ENCODE results near the gene ZDHHC3. TPM values are rescaled to one million over a fixed set of nuclear protein-coding genes. Genes with fewer than 3 reads are reported as not detected.
A peak's percentile ranks its signal among the peaks of the same experiment; 100 is the strongest.

ZDHHC3 gene
- total RNA-seq, 8 experiments from 2014 or later = 23.3 to 56.6 (median 40.1) TPM

GRCh38 chr3:44970926-44971490, 5.0 kb downstream of the ZDHHC3 start:
- in situ Hi-C loops (cut with MboI; ENCODE audit: low pct_unique_long_range_greater_than_20kb in 2 of 9, low sequenced_read_pairs in 9 of 9, unreplicated experiment in 9 of 9) = no loop called here

GRCh38 chr3:44969828-44970179, 6.2 kb downstream of the ZDHHC3 start:
- no peak for ATAC-seq (replicated peaks in 6 of 8)
- no peak overlapping the region for H3K27ac ChIP-seq
- 56 to 100% (median 100%) methylated on average over 1 to 2 of the region's 2 CpGs; no CpG with 5 or more reads in 3 of the 10 experiments for WGBS, 10 experiments
- no peak overlapping the region for H3K4me3 ChIP-seq
- in situ Hi-C loops (cut with MboI; ENCODE audit: low pct_unique_long_range_greater_than_20kb in 2 of 9, low sequenced_read_pairs in 9 of 9, unreplicated experiment in 9 of 9) = no loop called here
- H3K4me1 ChIP-seq (replicated peaks in 1 of 2) = peaks cover 5 to 6% of the 10 kb centered on the region in 2 donors

More at GRCh38 chr3:44970926-44971490, 5.0 kb downstream of the ZDHHC3 start:
- Histone ChIP-seq H3K27ac (no peak overlapping the region), H3K4me3 (no peak overlapping the region), H3K4me1 (replicated peaks in 1 of 2) (peaks cover 7 to 8% of the 10 kb centered on the region in 2 donors)
- WGBS, 10 experiments = 80 to 100% (median 94%) methylated on average over 1 to 3 of the region's 3 CpGs; no CpG with 5 or more reads in 1 of the 10 experiments
- ATAC-seq (replicated peaks in 6 of 8) = no peak

GRCh38 chr3:44969154-44969827, 6.7 kb downstream of the ZDHHC3 start:
- WGBS, 10 experiments = 61 to 100% (median 90%) methylated on average over 1 to 5 of the region's 5 CpGs; no CpG with 5 or more reads in 2 of the 10 experiments
- no peak overlapping the region for H3K27ac ChIP-seq
- H3K4me3 ChIP-seq = no peak overlapping the region
- in situ Hi-C loops (cut with MboI; ENCODE audit: low pct_unique_long_range_greater_than_20kb in 2 of 9, low sequenced_read_pairs in 9 of 9, unreplicated experiment in 9 of 9) = no loop called here
- peak in 3 of 8 experiments; percentile 63 to 94 (median 80) for ATAC-seq (replicated peaks in 6 of 8)
- peaks cover under 1% of the 10 kb centered on the region in 2 donors for H3K4me1 ChIP-seq (replicated peaks in 1 of 2)

- no peaks in the 10 kb centered on the region for H3K4me1 ChIP-seq (replicated peaks in 1 of 2)
- 83 to 100% (median 96%) methylated on average over 1 to 6 of the region's 6 CpGs; no CpG with 5 or more reads in 3 of the 10 experiments for WGBS, 10 experiments
- H3K4me3 ChIP-seq = no peak overlapping the region
- no peak overlapping the region for H3K27ac ChIP-seq
- no peak for ATAC-seq (replicated peaks in 6 of 8)
- in situ Hi-C loops (cut with MboI; ENCODE audit: low pct_unique_long_range_greater_than_20kb in 2 of 9, low sequenced_read_pairs in 9 of 9, unreplicated experiment in 9 of 9) = no loop called here
Observed at GRCh38 chr3:44968447-44968858, 7.5 kb downstream of the ZDHHC3 start.

GRCh38 chr3:44966795-44967278, 9.1 kb downstream of the ZDHHC3 start:
- Histone ChIP-seq H3K27ac (no peak overlapping the region), H3K4me3 (no peak overlapping the region), H3K4me1 (replicated peaks in 1 of 2) (peaks cover 5 to 6% of the 10 kb centered on the region in 2 donors)
- in situ Hi-C loops (cut with MboI; ENCODE audit: low pct_unique_long_range_greater_than_20kb in 2 of 9, low sequenced_read_pairs in 9 of 9, unreplicated experiment in 9 of 9) = no loop called here
- ATAC-seq (replicated peaks in 6 of 8) = no peak
- 80 to 100% (median 92%) methylated on average over 1 to 3 of the region's 3 CpGs for WGBS, 10 experiments

GRCh38 chr3:44965165-44965564, 10.8 kb downstream of the ZDHHC3 start:
- in situ Hi-C loops (cut with MboI; ENCODE audit: low pct_unique_long_range_greater_than_20kb in 2 of 9, low sequenced_read_pairs in 9 of 9, unreplicated experiment in 9 of 9) = no loop called here
- no peak for ATAC-seq (replicated peaks in 6 of 8)
- Histone ChIP-seq H3K4me1 (replicated peaks in 1 of 2) (peaks cover 9 to 14% of the 10 kb centered on the region in 2 donors), H3K27ac (no peak overlapping the region), H3K4me3 (no peak overlapping the region)
- 60 to 100% (median 94%) methylated on average over 1 to 3 of the region's 3 CpGs; no CpG with 5 or more reads in 3 of the 10 experiments for WGBS, 10 experiments

- in situ Hi-C loops (cut with MboI; ENCODE audit: low pct_unique_long_range_greater_than_20kb in 2 of 9, low sequenced_read_pairs in 9 of 9, unreplicated experiment in 9 of 9) = no loop called here
- H3K27ac ChIP-seq = no peak overlapping the region
- no peak overlapping the region for H3K4me3 ChIP-seq
- WGBS, 10 experiments = 60 to 100% (median 80%) methylated on average over 1 to 3 of the region's 4 CpGs; no CpG with 5 or more reads in 3 of the 10 experiments
- ATAC-seq (replicated peaks in 6 of 8) = peak in 1 of 8 experiments; percentile 47
- H3K4me1 ChIP-seq (replicated peaks in 1 of 2) = peaks cover 9 to 14% of the 10 kb centered on the region in 2 donors
Observed at GRCh38 chr3:44963571-44964325, 12.2 kb downstream of the ZDHHC3 start.

GRCh38 chr3:44962621-44963393, 13.2 kb downstream of the ZDHHC3 start:
- in situ Hi-C loops (cut with MboI; ENCODE audit: low pct_unique_long_range_greater_than_20kb in 2 of 9, low sequenced_read_pairs in 9 of 9, unreplicated experiment in 9 of 9) = no loop called here

GRCh38 chr3:44961888-44962287, 14.1 kb downstream of the ZDHHC3 start:
- Histone ChIP-seq H3K4me1 (replicated peaks in 1 of 2) (peaks cover 9 to 14% of the 10 kb centered on the region in 2 donors), H3K27ac (no peak overlapping the region), H3K4me3 (no peak overlapping the region)
- in situ Hi-C loops (cut with MboI; ENCODE audit: low pct_unique_long_range_greater_than_20kb in 2 of 9, low sequenced_read_pairs in 9 of 9, unreplicated experiment in 9 of 9) = no loop called here
- WGBS, 10 experiments = 72 to 100% (median 92%) methylated on average over 1 to 3 of the region's 3 CpGs; no CpG with 5 or more reads in 2 of the 10 experiments
- no peak for ATAC-seq (replicated peaks in 6 of 8)

More at GRCh38 chr3:44962621-44963393, 13.2 kb downstream of the ZDHHC3 start:
- WGBS, 10 experiments = 82 to 100% (median 93%) methylated on average over 1 to 5 of the region's 6 CpGs; no CpG with 5 or more reads in 2 of the 10 experiments
- H3K4me3 ChIP-seq = no peak overlapping the region
- H3K27ac ChIP-seq = no peak overlapping the region
- H3K4me1 ChIP-seq (replicated peaks in 1 of 2) = peaks cover 9 to 14% of the 10 kb centered on the region in 2 donors
- peak in 1 of 8 experiments; percentile 28 for ATAC-seq (replicated peaks in 6 of 8)

- H3K27ac ChIP-seq = no peak overlapping the region
- ATAC-seq (replicated peaks in 6 of 8) = peak in 4 of 8 experiments; percentile 25 to 81 (median 44)
- in situ Hi-C loops (cut with MboI; ENCODE audit: low pct_unique_long_range_greater_than_20kb in 2 of 9, low sequenced_read_pairs in 9 of 9, unreplicated experiment in 9 of 9) = no loop called here
- H3K4me1 ChIP-seq (replicated peaks in 1 of 2) = peaks cover 9 to 14% of the 10 kb centered on the region in 2 donors
- 80 to 100% (median 95%) methylated on average over 1 to 3 of the region's 3 CpGs; no CpG with 5 or more reads in 4 of the 10 experiments for WGBS, 10 experiments
- H3K4me3 ChIP-seq = no peak overlapping the region
Observed at GRCh38 chr3:44960387-44961026, 15.5 kb downstream of the ZDHHC3 start.

GRCh38 chr3:44958386-44958785, 17.6 kb downstream of the ZDHHC3 start:
- ATAC-seq (replicated peaks in 6 of 8) = no peak
- in situ Hi-C loops (cut with MboI; ENCODE audit: low pct_unique_long_range_greater_than_20kb in 2 of 9, low sequenced_read_pairs in 9 of 9, unreplicated experiment in 9 of 9) = no loop called here
- peaks cover 9 to 14% of the 10 kb centered on the region in 2 donors for H3K4me1 ChIP-seq (replicated peaks in 1 of 2)
- WGBS, 10 experiments = 40 to 100% (median 90%) methylated on average over 1 to 6 of the region's 7 CpGs; no CpG with 5 or more reads in 5 of the 10 experiments
- no peak overlapping the region for H3K4me3 ChIP-seq
- H3K27ac ChIP-seq = no peak overlapping the region

- WGBS, 10 experiments = 67 to 100% (median 80%) methylated on average over 1 to 4 of the region's 4 CpGs; no CpG with 5 or more reads in 5 of the 10 experiments
- ATAC-seq (replicated peaks in 6 of 8) = peak in 1 of 8 experiments; percentile 31
- H3K4me1 ChIP-seq (replicated peaks in 1 of 2) = peaks cover 9 to 14% of the 10 kb centered on the region in 2 donors
- no peak overlapping the region for H3K27ac ChIP-seq
- in situ Hi-C loops (cut with MboI; ENCODE audit: low pct_unique_long_range_greater_than_20kb in 2 of 9, low sequenced_read_pairs in 9 of 9, unreplicated experiment in 9 of 9) = no loop called here
- H3K4me3 ChIP-seq = no peak overlapping the region
Observed at GRCh38 chr3:44957986-44958385, 18.0 kb downstream of the ZDHHC3 start.

All from motor neuron (in vitro differentiated cells).